H54 (cell line): ENCODE measurements around the gene TMCC2.

ENCODE experiments used
- DNase-seq: peaks from one replicate; pipeline ENCODE4 v3.0.0; 2011; ENCODE audit warnings: low spot score, mixed read lengths; ENCODE audit not compliant: insufficient read length
- FAIRE-seq: peaks from 3 replicates; lab custom pipeline; 2011; peaks lifted over from hg19 to GRCh38; lab: Jason Lieb, UNC
- POLR2A ChIP-seq: IDR thresholded peaks from 2 replicates; pipeline ENCODE4 v1.6.1; 2011; ENCODE audit warnings: low read depth, mild to moderate bottlenecking, low read length

The TMCC2 gene

GRCh38 chr1:205266611-205267305 lies 39.0 kb downstream of the TMCC2 start:
- TF ChIP-seq POLR2A = no peak
- DNase-seq = no peak
- no peak for FAIRE-seq

- DNase-seq = no peak
- no peak for FAIRE-seq
- no peak for TF ChIP-seq POLR2A
Measured at GRCh38 chr1:205267306-205267902, 39.7 kb downstream of the TMCC2 start.

DNA sequence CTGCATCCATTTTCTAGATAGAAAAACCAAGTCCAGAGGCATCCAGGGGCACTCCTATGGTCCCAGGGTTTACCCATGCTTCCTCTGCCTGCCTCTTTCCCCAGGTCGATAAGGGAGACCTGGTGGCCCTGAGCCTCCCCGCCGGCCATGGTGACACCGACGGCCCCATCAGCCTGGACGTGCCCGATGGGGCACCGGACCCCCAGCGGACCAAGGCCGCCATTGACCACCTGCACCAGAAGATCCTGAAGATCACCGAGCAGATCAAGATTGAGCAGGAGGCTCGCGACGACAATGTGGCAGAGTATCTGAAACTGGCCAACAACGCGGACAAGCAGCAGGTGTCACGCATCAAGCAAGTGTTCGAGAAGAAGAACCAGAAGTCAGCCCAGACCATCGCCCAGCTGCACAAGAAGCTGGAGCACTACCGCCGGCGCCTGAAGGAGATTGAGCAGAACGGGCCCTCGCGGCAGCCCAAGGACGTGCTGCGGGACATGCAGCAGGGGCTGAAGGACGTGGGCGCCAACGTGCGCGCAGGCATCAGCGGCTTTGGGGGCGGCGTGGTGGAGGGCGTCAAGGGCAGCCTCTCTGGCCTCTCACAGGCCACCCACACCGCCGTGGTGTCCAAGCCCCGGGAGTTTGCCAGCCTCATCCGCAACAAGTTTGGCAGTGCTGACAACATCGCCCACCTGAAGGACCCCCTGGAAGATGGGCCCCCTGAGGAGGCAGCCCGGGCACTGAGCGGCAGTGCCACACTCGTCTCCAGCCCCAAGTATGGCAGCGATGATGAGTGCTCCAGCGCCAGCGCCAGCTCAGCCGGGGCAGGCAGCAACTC lies 41.3 kb downstream of the TMCC2 start:
- TF ChIP-seq POLR2A = no peak
- DNase-seq (no peak), FAIRE-seq (no peak)

GRCh38 chr1:205269711-205270110 lies 42.0 kb downstream of the TMCC2 start:
- DNase-seq = no peak
- no peak for FAIRE-seq
- no peak for TF ChIP-seq POLR2A

- FAIRE-seq (no peak), DNase-seq (no peak)
- no peak for TF ChIP-seq POLR2A
Measured at GRCh38 chr1:205270271-205270670, 42.5 kb downstream of the TMCC2 start.

GRCh38 chr1:205270764-205271163 lies 43.0 kb downstream of the TMCC2 start:
- no peak for TF ChIP-seq POLR2A
- no peak for DNase-seq
- no peak for FAIRE-seq

- no peak for FAIRE-seq
- TF ChIP-seq POLR2A = no peak
- no peak for DNase-seq
Measured at GRCh38 chr1:205271277-205271676, 43.5 kb downstream of the TMCC2 start.

DNA sequence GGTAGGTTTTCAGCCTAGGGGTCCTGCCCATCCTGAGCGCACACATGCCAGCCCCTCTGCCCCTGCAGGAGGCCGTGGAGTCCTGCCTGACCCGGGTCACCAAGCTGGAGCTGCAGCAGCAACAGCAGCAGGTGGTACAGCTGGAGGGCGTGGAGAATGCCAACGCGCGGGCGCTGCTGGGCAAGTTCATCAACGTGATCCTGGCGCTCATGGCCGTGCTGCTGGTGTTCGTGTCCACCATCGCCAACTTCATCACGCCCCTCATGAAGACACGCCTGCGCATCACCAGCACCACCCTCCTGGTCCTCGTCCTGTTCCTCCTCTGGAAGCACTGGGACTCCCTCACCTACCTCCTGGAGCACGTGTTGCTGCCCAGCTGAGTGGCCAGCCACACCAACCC lies 44.0 kb downstream of the TMCC2 start:
- FAIRE-seq = no peak
- no peak for TF ChIP-seq POLR2A

DNA sequence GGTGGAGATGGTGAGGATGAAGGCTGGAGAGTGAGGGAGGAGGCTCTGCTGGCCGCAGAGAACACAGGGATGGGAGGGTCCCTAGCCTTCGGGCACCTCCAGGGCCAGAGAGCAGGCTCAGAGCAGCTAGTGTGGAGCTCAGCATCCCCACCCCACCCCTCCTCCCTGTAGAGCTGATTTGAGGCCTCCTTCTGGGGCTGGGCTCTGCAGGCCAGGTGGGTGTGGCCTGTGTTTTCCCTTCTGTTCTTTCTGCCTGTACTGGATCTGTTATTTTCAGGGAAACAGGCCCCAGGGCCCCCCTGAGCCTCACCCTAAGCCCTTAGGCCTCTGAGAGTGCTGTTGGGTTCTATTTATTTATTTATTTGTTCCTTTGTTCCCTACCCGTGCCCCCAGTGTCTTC lies 44.8 kb downstream of the TMCC2 start:
- no peak for FAIRE-seq
- DNase-seq = no peak
- TF ChIP-seq POLR2A = no peak

More for the DNA sequence above, 44.0 kb downstream of the TMCC2 start:
- no peak for DNase-seq

DNA sequence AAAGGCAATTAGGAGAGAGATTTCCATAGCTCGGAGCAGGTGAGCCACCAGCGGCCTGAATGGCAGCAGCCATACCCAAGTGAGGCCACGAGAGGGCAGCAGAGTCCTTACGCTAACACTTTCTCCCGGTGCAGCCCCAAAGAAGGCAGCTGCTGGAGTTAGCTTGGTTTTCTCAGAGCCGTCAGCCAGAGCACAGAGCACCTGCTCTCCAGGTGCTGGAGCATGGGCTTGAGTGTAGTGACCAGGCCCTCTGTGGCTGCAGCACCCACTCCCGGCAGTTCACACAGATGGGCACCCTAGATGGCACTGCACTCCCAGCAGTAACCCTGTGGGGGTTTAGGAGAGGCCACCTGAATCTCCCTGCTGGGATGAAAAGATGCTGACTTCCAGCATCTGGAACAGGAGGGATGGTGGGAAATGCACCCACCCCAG lies 45.8 kb downstream of the TMCC2 start:
- no peak for TF ChIP-seq POLR2A
- no peak for FAIRE-seq
- peak; percentile 83 for DNase-seq

GRCh38 chr1:205274041-205274691 lies 46.4 kb downstream of the TMCC2 start:
- no peak for DNase-seq
- TF ChIP-seq POLR2A = no peak
- FAIRE-seq = no peak

DNA sequence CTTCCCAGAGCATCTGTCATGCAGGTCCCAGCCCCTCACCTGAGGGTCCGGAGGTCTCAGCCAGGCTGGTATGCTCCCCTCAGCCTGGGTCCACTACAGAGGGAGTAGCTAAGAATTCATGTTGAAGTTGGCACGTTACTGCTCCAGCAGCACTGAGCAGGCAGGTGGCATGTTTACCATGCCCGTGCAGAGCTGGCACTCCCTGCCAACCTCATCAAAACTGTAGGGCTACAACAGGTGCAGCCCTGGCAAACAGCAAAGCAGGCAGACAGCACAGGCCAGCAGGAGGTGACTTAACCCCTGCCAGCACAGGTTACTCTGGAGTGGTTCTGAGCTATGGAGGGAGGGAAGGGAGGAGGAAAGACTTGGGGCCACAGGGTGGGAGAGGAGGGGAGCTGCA lies 47.4 kb downstream of the TMCC2 start:
- no peak for TF ChIP-seq POLR2A
- DNase-seq (no peak), FAIRE-seq (no peak)

DNA sequence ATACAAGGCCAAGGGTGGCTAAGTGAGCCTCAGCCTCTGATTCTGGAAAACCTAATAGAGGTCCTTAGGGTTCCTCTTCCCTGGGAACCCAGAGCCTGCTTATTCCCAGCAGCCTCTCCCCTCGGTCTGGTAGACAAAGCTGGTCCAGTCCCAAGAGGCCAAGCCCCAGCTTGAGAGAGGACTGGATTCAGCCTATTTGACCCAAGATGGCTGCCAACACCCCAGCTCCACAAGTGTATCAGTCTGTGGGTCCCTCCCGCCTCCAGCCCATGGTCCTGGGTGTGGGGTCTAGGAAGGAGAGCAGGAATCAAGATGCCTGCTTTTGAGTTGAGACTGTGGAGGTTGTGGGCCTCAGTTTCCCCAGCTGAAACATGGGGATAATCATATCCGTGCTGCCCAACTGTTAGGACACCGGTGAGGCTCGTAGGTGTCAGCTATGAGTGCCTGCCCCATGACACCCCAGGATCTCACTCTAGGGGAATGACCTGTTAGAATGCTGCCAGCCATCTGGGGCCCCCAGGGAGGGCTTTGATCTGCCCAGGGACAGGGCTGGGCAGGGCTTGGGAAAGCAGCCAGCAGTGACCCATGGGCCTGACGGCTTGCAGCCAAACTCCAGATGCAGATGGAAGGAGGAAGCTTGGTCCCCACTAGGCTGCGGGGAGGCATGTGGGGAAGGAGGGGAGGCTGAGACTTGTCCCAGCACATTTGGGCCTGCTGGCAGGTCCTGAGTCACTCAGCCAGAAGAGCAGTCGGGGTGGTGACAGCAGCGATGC lies 48.4 kb downstream of the TMCC2 start:
- FAIRE-seq (no peak), DNase-seq (no peak)
- 0 out of 2 replicates have a peak, but pooled peaks have one; percentile 13 for TF ChIP-seq POLR2A
